ENCODE measurements around the gene PARD3. TPM values are rescaled to one million over a fixed set of nuclear protein-coding genes. Genes with fewer than 3 reads are reported as not detected.

PARD3 gene
- total RNA-seq, 6 donors from 2014 or later: 30.6 to 108 (median 50.6) TPM

GRCh38 chr10:34696423-34696822 lies 118.7 kb downstream of the PARD3 start:
- peaks cover 17 to 45% (median 32%) of the 10 kb centered on the region in 4 donors for H3K4me1 ChIP-seq
- 78 to 84% methylated on average over 2 of the region's 2 CpGs for whole genome bisulfite sequencing, 2 donors
- no peaks in the 10 kb centered on the region for H3K36me3 ChIP-seq
- DNase-seq: no peak
- no peaks in the 10 kb centered on the region for H3K9me3 ChIP-seq
- no peak overlapping the region for H3K4me3 ChIP-seq
- TF ChIP-seq POLR2AphosphoS5 (IDR thresholded peaks at IDR 0.05) (no peak), POLR2A (IDR thresholded peaks at IDR 0.05) (no peak), EP300 (IDR thresholded peaks at IDR 0.05) (no peak), CTCF (IDR thresholded peaks at IDR 0.05) (no peak)
- no peaks in the 10 kb centered on the region for H3K27me3 ChIP-seq
- H3K27ac ChIP-seq: no peak overlapping the region
- peak in 1 of 2 donors; percentile 54 for ATAC-seq (ENCODE audit: low FRiP score in 2 of 2)

GRCh38 chr10:34690383-34691049 lies 124.6 kb downstream of the PARD3 start:
- no peak overlapping the region for H3K27ac ChIP-seq
- 87 to 89% methylated on average over 13 of the region's 13 CpGs for WGBS, 2 donors

GRCh38 chr10:34689053-34689452 lies 126.0 kb downstream of the PARD3 start:
- no peaks in the 10 kb centered on the region for H3K9me3 ChIP-seq
- WGBS, 2 donors: 57 to 69% methylated on average over 8 of the region's 8 CpGs
- ATAC-seq (ENCODE audit: low FRiP score in 2 of 2): peak in 1 of 2 donors; percentile 71
- no peak overlapping the region for H3K27ac ChIP-seq
- no peaks in the 10 kb centered on the region for H3K36me3 ChIP-seq
- TF ChIP-seq CTCF (IDR thresholded peaks at IDR 0.05) (no peak), POLR2A (IDR thresholded peaks at IDR 0.05) (no peak), EP300 (IDR thresholded peaks at IDR 0.05) (no peak), POLR2AphosphoS5 (IDR thresholded peaks at IDR 0.05) (no peak)
- no peak overlapping the region for H3K4me3 ChIP-seq
- H3K4me1 ChIP-seq: peaks cover 6 to 14% (median 9%) of the 10 kb centered on the region in 4 donors
- no peak for DNase-seq
- H3K27me3 ChIP-seq: no peaks in the 10 kb centered on the region

More at GRCh38 chr10:34690383-34691049, 124.6 kb downstream of the PARD3 start:
- Histone ChIP-seq H3K4me3 (no peak overlapping the region), H3K27me3 (no peaks in the 10 kb centered on the region), H3K9me3 (no peaks in the 10 kb centered on the region), H3K36me3 (no peaks in the 10 kb centered on the region), H3K4me1 (peaks cover 6 to 18% (median 12%) of the 10 kb centered on the region in 4 donors)
- DNase-seq: no peak
- no peak for TF ChIP-seq CTCF (IDR thresholded peaks at IDR 0.05)
- no peak for ATAC-seq (ENCODE audit: low FRiP score in 2 of 2)

GRCh38 chr10:34687434-34688210 lies 127.5 kb downstream of the PARD3 start:
- H3K9me3 ChIP-seq: no peaks in the 10 kb centered on the region
- no peak for TF ChIP-seq POLR2A (IDR thresholded peaks at IDR 0.05)
- no peak for TF ChIP-seq POLR2AphosphoS5 (IDR thresholded peaks at IDR 0.05)
- TF ChIP-seq EP300 (IDR thresholded peaks at IDR 0.05): no peak
- TF ChIP-seq CTCF (IDR thresholded peaks at IDR 0.05): no peak
- ATAC-seq (ENCODE audit: low FRiP score in 2 of 2) (no peak), DNase-seq (no peak)
- 82 to 87% methylated on average over 11 of the region's 11 CpGs for WGBS, 2 donors
- H3K27ac ChIP-seq: no peak overlapping the region
- H3K27me3 ChIP-seq: no peaks in the 10 kb centered on the region
- H3K4me3 ChIP-seq: no peak overlapping the region
- H3K36me3 ChIP-seq: no peaks in the 10 kb centered on the region
- peaks cover 6 to 14% (median 9%) of the 10 kb centered on the region in 4 donors for H3K4me1 ChIP-seq
